ENCODE results near the gene AGFG2. TPM values are rescaled to one million over a fixed set of nuclear protein-coding genes. Genes with fewer than 3 reads are reported as not detected.

Gene AGFG2
- total RNA-seq, 1 experiment from 2014 or later, result 15.3 TPM

- no TSS peak for BruUV-seq (replicated peaks)
- no peak for TF ChIP-seq EZH2 (IDR thresholded peaks at IDR 0.05; ENCODE audit: borderline replicate concordance, low read depth, low read length, poor library complexity, severe bottlenecking)
- CTCF ChIA-PET, result interaction anchor here (0.6 kb wide), 1 partner anchor 87 kb away, joined by 3 read pairs; no protein-coding TSS in a partner anchor
- H3K27me3 ChIP-seq (replicated peaks; ENCODE audit: insufficient read depth, low read depth, low read length, poor library complexity), result no peaks in the 10 kb centered on the region
- intact Hi-C loops (cut with micrococcal nuclease; ENCODE audit: unreplicated experiment), result no loop called here
- peaks cover 28% of the 10 kb centered on the region for H3K4me1 ChIP-seq (ENCODE audit: insufficient read depth, low read length, poor library complexity, severe bottlenecking)
- no peaks in the 10 kb centered on the region for H3K9me3 ChIP-seq (ENCODE audit: low read depth, low read length, poor library complexity, severe bottlenecking)
- POLR2A ChIA-PET (ENCODE audit: low non-redundant PET), result no interaction called here
- DNase-seq (ENCODE audit: low spot score), result peak; percentile 50
- H3K27ac ChIP-seq (ENCODE audit: low read depth, low read length, poor library complexity, severe bottlenecking), result peak overlapping the region; percentile 40
- peaks cover 4% of the 10 kb centered on the region for H3K36me3 ChIP-seq (ENCODE audit: insufficient read depth, low read length, poor library complexity, severe bottlenecking)
- no peak overlapping the region for H3K4me3 ChIP-seq (ENCODE audit: low read depth, low read length, poor library complexity, severe bottlenecking)
These were observed 6.5 kb downstream of the AGFG2 start for GRCh38 chr7:100545360-100546128.

- CTCF ChIA-PET, result interaction anchor here (0.6 kb wide), 1 partner anchor 86 kb away, joined by 3 read pairs; no protein-coding TSS in a partner anchor
- no peak overlapping the region for H3K4me3 ChIP-seq (ENCODE audit: low read depth, low read length, poor library complexity, severe bottlenecking)
- TF ChIP-seq CTCF (conservative IDR thresholded peaks at IDR 0.05; ENCODE audit: low read depth, low read length) (no peak), EZH2 (IDR thresholded peaks at IDR 0.05; ENCODE audit: borderline replicate concordance, low read depth, low read length, poor library complexity, severe bottlenecking) (no peak)
- peaks cover 28% of the 10 kb centered on the region for H3K4me1 ChIP-seq (ENCODE audit: insufficient read depth, low read length, poor library complexity, severe bottlenecking)
- H3K27me3 ChIP-seq (replicated peaks; ENCODE audit: insufficient read depth, low read depth, low read length, poor library complexity), result no peaks in the 10 kb centered on the region
- DNase-seq (ENCODE audit: low spot score), result no peak
- BruUV-seq (replicated peaks), result no TSS peak
- peak overlapping the region; percentile 70 for H3K27ac ChIP-seq (ENCODE audit: low read depth, low read length, poor library complexity, severe bottlenecking)
- POLR2A ChIA-PET (ENCODE audit: low non-redundant PET), result no interaction called here
- H3K9me3 ChIP-seq (ENCODE audit: low read depth, low read length, poor library complexity, severe bottlenecking), result no peaks in the 10 kb centered on the region
- intact Hi-C loops (cut with micrococcal nuclease; ENCODE audit: unreplicated experiment), result no loop called here
- H3K36me3 ChIP-seq (ENCODE audit: insufficient read depth, low read length, poor library complexity, severe bottlenecking), result peaks cover 5% of the 10 kb centered on the region
These were observed 7.3 kb downstream of the AGFG2 start for GRCh38 chr7:100546129-100546925.

- H3K27me3 ChIP-seq (replicated peaks; ENCODE audit: insufficient read depth, low read depth, low read length, poor library complexity), result no peaks in the 10 kb centered on the region
- DNase-seq (ENCODE audit: low spot score), result no peak
- H3K4me3 ChIP-seq (ENCODE audit: low read depth, low read length, poor library complexity, severe bottlenecking), result no peak overlapping the region
- peaks cover 5% of the 10 kb centered on the region for H3K36me3 ChIP-seq (ENCODE audit: insufficient read depth, low read length, poor library complexity, severe bottlenecking)
- ChIA-PET POLR2A (ENCODE audit: low non-redundant PET) (interaction anchor here (0.6 kb wide), 1 partner anchor 215 kb away, joined by 7 read pairs; no protein-coding TSS in a partner anchor), CTCF (no interaction called here)
- peaks cover 28% of the 10 kb centered on the region for H3K4me1 ChIP-seq (ENCODE audit: insufficient read depth, low read length, poor library complexity, severe bottlenecking)
- peak overlapping the region; percentile 70 for H3K27ac ChIP-seq (ENCODE audit: low read depth, low read length, poor library complexity, severe bottlenecking)
- no TSS peak for BruUV-seq (replicated peaks)
- TF ChIP-seq CTCF (conservative IDR thresholded peaks at IDR 0.05; ENCODE audit: low read depth, low read length) (no peak), EZH2 (IDR thresholded peaks at IDR 0.05; ENCODE audit: borderline replicate concordance, low read depth, low read length, poor library complexity, severe bottlenecking) (no peak)
- H3K9me3 ChIP-seq (ENCODE audit: low read depth, low read length, poor library complexity, severe bottlenecking), result no peaks in the 10 kb centered on the region
- intact Hi-C loops (cut with micrococcal nuclease; ENCODE audit: unreplicated experiment), result no loop called here
These were observed 8.2 kb downstream of the AGFG2 start for GRCh38 chr7:100546926-100547800.

All from A673 (cell line).